ENCODE measurements around the gene TAF9.
A peak's percentile ranks its signal among the peaks of the same experiment; 100 is the strongest.

Gene TAF9

GRCh38 chr5:69369340-69370121 is at the start of gene TAF9, which contains the start of the genes AK6 and RAD17:
Gene TAF9, minus strand, starts transcription at chr5:69369520. Its CDS starts 3,783 bp downstream, at chr5:69365737.
Gene AK6, minus strand, starts transcription at chr5:69369520. Its CDS starts 30 bp downstream, at chr5:69369490.
Gene RAD17, plus strand, starts transcription at chr5:69369818. Its CDS starts 2,391 bp downstream, at chr5:69372209.
- Histone ChIP-seq H3K27me3 (ENCODE audit: low read depth, low read length) (no peaks in the 10 kb centered on the region), H3K4me3 (ENCODE audit: low read depth in 1 of 2, low read length in 2 of 2) (peak within 1 kb of the TSS; percentile 77 to 95), H3K9me3 (ENCODE audit: control insufficient read depth in 1 of 2, low read length in 2 of 2) (no peaks in the 10 kb centered on the region), H3K4me1 (ENCODE audit: control insufficient read depth in 1 of 2, insufficient read depth in 2 of 2, low read length in 2 of 2) (peaks cover 0 to 25% of the 10 kb centered on the region in 2 donors), H3K27ac (ENCODE audit: low read length) (peak within 1 kb of the TSS; percentile 96), H3K36me3 (ENCODE audit: control insufficient read depth in 1 of 2, insufficient read depth in 2 of 2, low read length in 2 of 2) (peaks cover 14 to 17% of the 10 kb centered on the region in 2 donors)

- H3K4me1 ChIP-seq (ENCODE audit: control insufficient read depth in 1 of 2, insufficient read depth in 2 of 2, low read length in 2 of 2): no peaks in the 10 kb centered on the region
- H3K36me3 ChIP-seq (ENCODE audit: control insufficient read depth in 1 of 2, insufficient read depth in 2 of 2, low read length in 2 of 2): peaks cover 0 to 6% of the 10 kb centered on the region in 2 donors
- H3K4me3 ChIP-seq (ENCODE audit: low read depth in 1 of 2, low read length in 2 of 2): no peak overlapping the region
These were observed 49.2 kb upstream of the TAF9 start for GRCh38 chr5:69418554-69418953.

GRCh38 chr5:69416699-69417098 is 47.4 kb upstream of the TAF9 start:
- no peaks in the 10 kb centered on the region for H3K27me3 ChIP-seq (ENCODE audit: low read depth, low read length)
- peaks cover 0 to 8% of the 10 kb centered on the region in 2 donors for H3K36me3 ChIP-seq (ENCODE audit: control insufficient read depth in 1 of 2, insufficient read depth in 2 of 2, low read length in 2 of 2)
- H3K4me3 ChIP-seq (ENCODE audit: low read depth in 1 of 2, low read length in 2 of 2): no peak overlapping the region
- no peak overlapping the region for H3K27ac ChIP-seq (ENCODE audit: low read length)
- H3K4me1 ChIP-seq (ENCODE audit: control insufficient read depth in 1 of 2, insufficient read depth in 2 of 2, low read length in 2 of 2): no peaks in the 10 kb centered on the region
- H3K9me3 ChIP-seq (ENCODE audit: control insufficient read depth in 1 of 2, low read length in 2 of 2): no peaks in the 10 kb centered on the region

More at GRCh38 chr5:69418554-69418953, 49.2 kb upstream of the TAF9 start:
- Histone ChIP-seq H3K27me3 (ENCODE audit: low read depth, low read length) (no peaks in the 10 kb centered on the region), H3K27ac (ENCODE audit: low read length) (no peak overlapping the region), H3K9me3 (ENCODE audit: control insufficient read depth in 1 of 2, low read length in 2 of 2) (no peaks in the 10 kb centered on the region)

- Histone ChIP-seq H3K27me3 (ENCODE audit: low read depth, low read length) (no peaks in the 10 kb centered on the region), H3K4me3 (ENCODE audit: low read depth in 1 of 2, low read length in 2 of 2) (peak overlapping the region; percentile 68 to 75), H3K27ac (ENCODE audit: low read length) (peak overlapping the region; percentile 80), H3K36me3 (ENCODE audit: control insufficient read depth in 1 of 2, insufficient read depth in 2 of 2, low read length in 2 of 2) (peaks cover 0 to 13% of the 10 kb centered on the region in 2 donors), H3K4me1 (ENCODE audit: control insufficient read depth in 1 of 2, insufficient read depth in 2 of 2, low read length in 2 of 2) (no peaks in the 10 kb centered on the region), H3K9me3 (ENCODE audit: control insufficient read depth in 1 of 2, low read length in 2 of 2) (no peaks in the 10 kb centered on the region)
These were observed 46.9 kb upstream of the TAF9 start for GRCh38 chr5:69416180-69416579.

GRCh38 chr5:69415584-69415958 is 46.3 kb upstream of the TAF9 start:
- Histone ChIP-seq H3K27ac (ENCODE audit: low read length) (peak overlapping the region; percentile 80), H3K4me1 (ENCODE audit: control insufficient read depth in 1 of 2, insufficient read depth in 2 of 2, low read length in 2 of 2) (no peaks in the 10 kb centered on the region), H3K4me3 (ENCODE audit: low read depth in 1 of 2, low read length in 2 of 2) (peak overlapping the region; percentile 68 to 75), H3K27me3 (ENCODE audit: low read depth, low read length) (no peaks in the 10 kb centered on the region), H3K9me3 (ENCODE audit: control insufficient read depth in 1 of 2, low read length in 2 of 2) (no peaks in the 10 kb centered on the region), H3K36me3 (ENCODE audit: control insufficient read depth in 1 of 2, insufficient read depth in 2 of 2, low read length in 2 of 2) (peaks cover 0 to 14% of the 10 kb centered on the region in 2 donors)

- peak within 1 kb of the TSS; percentile 68 to 75 for H3K4me3 ChIP-seq (ENCODE audit: low read depth in 1 of 2, low read length in 2 of 2)
- no peaks in the 10 kb centered on the region for H3K27me3 ChIP-seq (ENCODE audit: low read depth, low read length)
- no peaks in the 10 kb centered on the region for H3K4me1 ChIP-seq (ENCODE audit: control insufficient read depth in 1 of 2, insufficient read depth in 2 of 2, low read length in 2 of 2)
- H3K9me3 ChIP-seq (ENCODE audit: control insufficient read depth in 1 of 2, low read length in 2 of 2): no peaks in the 10 kb centered on the region
- H3K27ac ChIP-seq (ENCODE audit: low read length): peak within 1 kb of the TSS; percentile 80
- H3K36me3 ChIP-seq (ENCODE audit: control insufficient read depth in 1 of 2, insufficient read depth in 2 of 2, low read length in 2 of 2): peaks cover 4 to 19% of the 10 kb centered on the region in 2 donors
These were observed 45.7 kb upstream of the TAF9 start, which contains the start of gene MARVELD2 for GRCh38 chr5:69414885-69415583. Gene MARVELD2, plus strand, starts transcription at chr5:69415116. Its CDS starts 4,270 bp downstream, at chr5:69419386.

- no peak overlapping the region for H3K27ac ChIP-seq (ENCODE audit: low read length)
- H3K9me3 ChIP-seq (ENCODE audit: control insufficient read depth in 1 of 2, low read length in 2 of 2): no peaks in the 10 kb centered on the region
- no peaks in the 10 kb centered on the region for H3K4me1 ChIP-seq (ENCODE audit: control insufficient read depth in 1 of 2, insufficient read depth in 2 of 2, low read length in 2 of 2)
- peaks cover 17 to 32% of the 10 kb centered on the region in 2 donors for H3K36me3 ChIP-seq (ENCODE audit: control insufficient read depth in 1 of 2, insufficient read depth in 2 of 2, low read length in 2 of 2)
- H3K27me3 ChIP-seq (ENCODE audit: low read depth, low read length): no peaks in the 10 kb centered on the region
- no peak overlapping the region for H3K4me3 ChIP-seq (ENCODE audit: low read depth in 1 of 2, low read length in 2 of 2)
These were observed 35.5 kb upstream of the TAF9 start for GRCh38 chr5:69404659-69405330.

GRCh38 chr5:69378376-69378775 is 9.1 kb upstream of the TAF9 start:
- Histone ChIP-seq H3K27me3 (ENCODE audit: low read depth, low read length) (no peaks in the 10 kb centered on the region), H3K9me3 (ENCODE audit: control insufficient read depth in 1 of 2, low read length in 2 of 2) (no peaks in the 10 kb centered on the region), H3K4me1 (ENCODE audit: control insufficient read depth in 1 of 2, insufficient read depth in 2 of 2, low read length in 2 of 2) (no peaks in the 10 kb centered on the region), H3K4me3 (ENCODE audit: low read depth in 1 of 2, low read length in 2 of 2) (no peak overlapping the region), H3K36me3 (ENCODE audit: control insufficient read depth in 1 of 2, insufficient read depth in 2 of 2, low read length in 2 of 2) (peaks cover 31 to 47% of the 10 kb centered on the region in 2 donors), H3K27ac (ENCODE audit: low read length) (no peak overlapping the region)

GRCh38 chr5:69374911-69375446 is 5.7 kb upstream of the TAF9 start:
- peaks cover 15 to 26% of the 10 kb centered on the region in 2 donors for H3K36me3 ChIP-seq (ENCODE audit: control insufficient read depth in 1 of 2, insufficient read depth in 2 of 2, low read length in 2 of 2)
- no peak overlapping the region for H3K27ac ChIP-seq (ENCODE audit: low read length)
- H3K4me3 ChIP-seq (ENCODE audit: low read depth in 1 of 2, low read length in 2 of 2): no peak overlapping the region
- H3K4me1 ChIP-seq (ENCODE audit: control insufficient read depth in 1 of 2, insufficient read depth in 2 of 2, low read length in 2 of 2): peaks cover 0 to 17% of the 10 kb centered on the region in 2 donors
- H3K9me3 ChIP-seq (ENCODE audit: control insufficient read depth in 1 of 2, low read length in 2 of 2): no peaks in the 10 kb centered on the region
- no peaks in the 10 kb centered on the region for H3K27me3 ChIP-seq (ENCODE audit: low read depth, low read length)

GRCh38 chr5:69372394-69372793 is 3.1 kb upstream of the TAF9 start:
- Histone ChIP-seq H3K27ac (ENCODE audit: low read length) (no peak overlapping the region), H3K9me3 (ENCODE audit: control insufficient read depth in 1 of 2, low read length in 2 of 2) (no peaks in the 10 kb centered on the region), H3K4me3 (ENCODE audit: low read depth in 1 of 2, low read length in 2 of 2) (no peak overlapping the region), H3K4me1 (ENCODE audit: control insufficient read depth in 1 of 2, insufficient read depth in 2 of 2, low read length in 2 of 2) (peaks cover 0 to 25% of the 10 kb centered on the region in 2 donors), H3K36me3 (ENCODE audit: control insufficient read depth in 1 of 2, insufficient read depth in 2 of 2, low read length in 2 of 2) (peaks cover 8 to 27% of the 10 kb centered on the region in 2 donors), H3K27me3 (ENCODE audit: low read depth, low read length) (no peaks in the 10 kb centered on the region)
